Stimulated activated CD4-positive, alpha-beta T cell treated with anti-CD3 and anti-CD28 coated beads, Interleukin-2, amount 100 ng/mL, for 4 hours (primary cell): Measurements from ENCODE around the gene DENND1A.
A peak's percentile ranks its signal among the peaks of the same experiment; 100 is the strongest.

Experiments
- DNase-seq: peaks from one replicate; pipeline ENCODE4 v3.0.0-alpha.2; 2020; ENCODE audit warnings: low read depth

Gene DENND1A

GRCh38 chr9:123370526-123371227 is 559.2 kb downstream of the DENND1A start:
- no peak for DNase-seq

- no peak for DNase-seq
These were observed 559.8 kb downstream of the DENND1A start for GRCh38 chr9:123370108-123370507.

GRCh38 chr9:123369296-123369695 is 560.6 kb downstream of the DENND1A start:
- DNase-seq: no peak

GRCh38 chr9:123368536-123369153 is 561.3 kb downstream of the DENND1A start:
- DNase-seq: no peak

- DNase-seq: no peak
These were observed 561.9 kb downstream of the DENND1A start for GRCh38 chr9:123368023-123368422.

- no peak for DNase-seq
These were observed 563.9 kb downstream of the DENND1A start for GRCh38 chr9:123365881-123366528.

- no peak for DNase-seq
These were observed 564.5 kb downstream of the DENND1A start for GRCh38 chr9:123365287-123365880.

- no peak for DNase-seq
These were observed 565.6 kb downstream of the DENND1A start for GRCh38 chr9:123364241-123364824.

GRCh38 chr9:123362856-123363255 is 567.1 kb downstream of the DENND1A start:
- DNase-seq: no peak

- DNase-seq: no peak
These were observed 568.0 kb downstream of the DENND1A start for GRCh38 chr9:123361731-123362510.

- no peak for DNase-seq
These were observed 568.7 kb downstream of the DENND1A start for GRCh38 chr9:123361086-123361730.

GRCh38 chr9:123360161-123361085 is 569.5 kb downstream of the DENND1A start:
- DNase-seq: peak; percentile 9

- no peak for DNase-seq
These were observed 570.4 kb downstream of the DENND1A start for GRCh38 chr9:123359546-123359945.

- DNase-seq: no peak
These were observed 570.8 kb downstream of the DENND1A start for GRCh38 chr9:123359106-123359505.

GRCh38 chr9:123358181-123358905 is 571.6 kb downstream of the DENND1A start:
- no peak for DNase-seq

- no peak for DNase-seq
These were observed 572.2 kb downstream of the DENND1A start for GRCh38 chr9:123357743-123358059.

- no peak for DNase-seq
These were observed 572.8 kb downstream of the DENND1A start for GRCh38 chr9:123356851-123357742.

- no peak for DNase-seq
These were observed 574.0 kb downstream of the DENND1A start, which contains the start of gene CRB2 for GRCh38 chr9:123355761-123356431. Gene CRB2, plus strand, starts transcription at chr9:123356197. Its CDS starts 64 bp downstream, at chr9:123356261.
